Uterus (tissue), 2 donors: ENCODE measurements around the gene GTF2I.

Experiments used
- CTCF ChIP-seq, 4 experiments: fragments of 200-600 bp in 2 of 4; fragments of 450-650 bp in 2 of 4; sonication (generic) in 2 of 4; IDR thresholded peaks; one replicate each; pipeline ENCODE4 v1.5.1; 2016 to 2019; ENCODE audit warnings: antibody characterized with exemption in 4 of 4, mild to moderate bottlenecking in 2 of 4, moderate library complexity in 1 of 4
- POLR2A ChIP-seq, 2 donors: fragments of 450-650 bp; IDR thresholded peaks; one replicate each; pipeline ENCODE4 v1.6.1; 2016; ENCODE audit warnings: antibody characterized with exemption in 2 of 2, mild to moderate bottlenecking in 1 of 2, moderate library complexity in 1 of 2

DNA sequence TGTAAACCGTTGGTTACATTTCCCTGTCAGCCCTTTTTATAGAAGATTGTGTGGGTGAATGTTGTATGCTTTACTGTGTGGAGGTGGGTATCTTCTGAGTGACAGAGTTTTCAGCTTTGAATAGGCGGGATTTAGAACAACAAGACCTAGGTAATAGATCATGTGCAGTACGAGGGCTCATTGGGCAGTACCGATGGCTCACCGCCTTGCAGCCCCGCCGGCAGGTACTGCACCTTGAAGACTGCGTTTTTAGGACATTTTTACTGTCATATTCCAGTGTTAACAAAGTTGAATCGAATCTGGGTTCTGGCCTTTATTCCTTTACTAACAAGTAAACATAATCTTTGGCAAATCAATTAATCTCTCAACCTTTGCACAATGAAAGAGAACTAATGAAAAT, 60.4 kb downstream of the GTF2I start:
- TF ChIP-seq CTCF (IDR thresholded peaks at IDR 0.05), result no peak
- no peak for TF ChIP-seq POLR2A (IDR thresholded peaks at IDR 0.05)
